K562 (cell line): ENCODE results near the gene ITPR1. TPM values are rescaled to one million over a fixed set of nuclear protein-coding genes. Genes with fewer than 3 reads are reported as not detected.
A peak's percentile ranks its signal among the peaks of the same experiment; 100 is the strongest.

ENCODE experiments used
- BHLHE40 ChIP-seq: IDR thresholded peaks from 2 replicates; pipeline ENCODE4 v1.6.1; 2011; ENCODE audit warnings: low read length, improper control_type of control experiment
- BRD9 ChIP-seq: fragments of 450-650 bp; IDR thresholded peaks from 2 replicates; pipeline ENCODE4 v1.6.1; 2018; ENCODE audit warnings: low read depth; ENCODE audit not compliant: partially characterized antibody
- CAMTA2 ChIP-seq: fragments of 250-450 bp; sonication (Bioruptor Pico); conservative IDR thresholded peaks from 2 replicates; pipeline ENCODE4 v1.5.1; 2022
- CBFA2T3 ChIP-seq: fragments of 450-650 bp; IDR thresholded peaks from 2 replicates; pipeline ENCODE4 v1.6.1; 2017
- CBFB ChIP-seq: sonication (generic); formaldehyde crosslinking; IDR thresholded peaks from 2 replicates; pipeline ENCODE4 v1.4.0; 2020; ENCODE audit warnings: mild to moderate bottlenecking, missing genetic modification reagents
- CHD2 ChIP-seq: IDR thresholded peaks from 2 replicates; pipeline ENCODE4 v1.6.1; 2011; ENCODE audit warnings: low read depth, low read length
- ELF4 ChIP-seq: fragments of 450-650 bp; formaldehyde crosslinking; IDR thresholded peaks from 2 replicates; pipeline ENCODE4 v1.4.0; 2022; ENCODE audit warnings: missing genetic modification characterization
- HNRNPH1 ChIP-seq: fragments of 200-400 bp; formaldehyde crosslinking; optimal IDR thresholded peaks from 2 replicates; pipeline ENCODE3; 2017; ENCODE audit warnings: low read depth, mild to moderate bottlenecking, low read length, moderate library complexity
- ILF3 ChIP-seq: fragments of 450-650 bp; IDR thresholded peaks from 2 replicates; pipeline ENCODE4 v1.6.1; 2018; ENCODE audit warnings: antibody characterized with exemption, mild to moderate bottlenecking, moderate library complexity, borderline replicate concordance
- KAT7 ChIP-seq: sonication (generic); formaldehyde crosslinking; IDR thresholded peaks from 2 replicates; pipeline ENCODE4 v1.8.0; 2022; ENCODE audit warnings: missing genetic modification reagents, mild to moderate bottlenecking, borderline replicate concordance
- KDM2B ChIP-seq: fragments of 250-450 bp; sonication (Bioruptor Pico); IDR thresholded peaks from 2 replicates; pipeline ENCODE4 v1.8.0; 2021; ENCODE audit warnings: mild to moderate bottlenecking, moderate library complexity
- MEIS2 ChIP-seq: fragments of 450-650 bp; IDR thresholded peaks from 2 replicates; pipeline ENCODE4 v1.6.1; 2014; ENCODE audit warnings: mild to moderate bottlenecking; ENCODE audit not compliant: partially characterized antibody
- NFXL1 ChIP-seq: fragments of 450-650 bp; formaldehyde crosslinking; IDR thresholded peaks from 2 replicates; pipeline ENCODE4 v1.4.0; 2021; ENCODE audit warnings: mild to moderate bottlenecking
- NR2C1 ChIP-seq, 2 experiments: fragments of 450-650 bp; IDR thresholded peaks; 2 replicates each; pipeline ENCODE4 v1.6.1; 2017; ENCODE audit warnings: mild to moderate bottlenecking in 2 of 2, antibody characterized with exemption in 1 of 2, inconsistent platforms in 1 of 2, missing compliant biosample characterization in 1 of 2, missing genetic modification characterization in 1 of 2
- PBX2 ChIP-seq, 2 experiments: IDR thresholded peaks in 1 of 2; conservative IDR thresholded peaks in 1 of 2; 2 replicates each; pipeline ENCODE4 v1.6.1; 2016; ENCODE audit warnings: low read depth in 2 of 2, mild to moderate bottlenecking in 1 of 2, missing compliant biosample characterization in 1 of 2, missing genetic modification characterization in 1 of 2, moderate library complexity in 1 of 2
- POLR2B ChIP-seq: fragments of 450-650 bp; IDR thresholded peaks from 2 replicates; pipeline ENCODE4 v1.6.1; 2018; ENCODE audit warnings: low read depth; ENCODE audit not compliant: partially characterized antibody
- SMAD1 ChIP-seq: fragments of 150-350 bp; IDR thresholded peaks from 2 replicates; pipeline ENCODE4 v1.6.1; 2014; ENCODE audit warnings: low read length, low read depth; ENCODE audit not compliant: partially characterized antibody
- SMARCC2 ChIP-seq: fragments of 450-650 bp; IDR thresholded peaks from 2 replicates; pipeline ENCODE4 v1.6.1; 2017; ENCODE audit warnings: antibody characterized with exemption, moderate library complexity, mild to moderate bottlenecking, low read depth
- SMC3 ChIP-seq: conservative IDR thresholded peaks from 2 replicates; pipeline ENCODE4 v1.6.1; 2011; ENCODE audit warnings: low read depth, low read length, improper control_type of control experiment; ENCODE audit not compliant: insufficient read depth
- TAF7 ChIP-seq: fragments of 450-650 bp; IDR thresholded peaks from 2 replicates; pipeline ENCODE4 v1.6.1; 2016; ENCODE audit warnings: missing genetic modification characterization, missing compliant biosample characterization
- TAL1 ChIP-seq: fragments of 450-650 bp; IDR thresholded peaks from 2 replicates; pipeline ENCODE4 v1.6.1; 2016; ENCODE audit warnings: mild to moderate bottlenecking
- TARDBP ChIP-seq: fragments of 450-650 bp; IDR thresholded peaks from 2 replicates; pipeline ENCODE4 v1.6.1; 2016
- ZBTB43 ChIP-seq: sonication (generic); formaldehyde crosslinking; IDR thresholded peaks from 2 replicates; pipeline ENCODE4 v1.8.0; 2023; ENCODE audit warnings: mild to moderate bottlenecking, missing genetic modification reagents
- ZC3H11A ChIP-seq: IDR thresholded peaks from 2 replicates; pipeline ENCODE4 v1.6.1; 2012; ENCODE audit warnings: low read depth, low read length, improper control_type of control experiment
- ZKSCAN3 ChIP-seq: fragments of 250-450 bp; sonication (Bioruptor Pico); IDR thresholded peaks from 2 replicates; pipeline ENCODE4 v1.4.0; 2020
- ZNF197 ChIP-seq: fragments of 200-800 bp; sonication (Bioruptor generic); IDR thresholded peaks from 2 replicates; pipeline ENCODE4 v1.6.1; 2016; ENCODE audit warnings: low read depth, missing genetic modification characterization, missing compliant biosample characterization
- ZNF217 ChIP-seq: sonication (generic); formaldehyde crosslinking; IDR thresholded peaks from 2 replicates; pipeline ENCODE4 v1.8.0; 2022; ENCODE audit warnings: mild to moderate bottlenecking, missing genetic modification reagents
- ZNF778 ChIP-seq: fragments of 450-650 bp; formaldehyde crosslinking; IDR thresholded peaks from 2 replicates; pipeline ENCODE4 v1.4.0; 2020; ENCODE audit warnings: mild to moderate bottlenecking, moderate library complexity
- polyA plus RNA-seq, 8 experiments: library from polyadenylated mRNA; depleted of rRNA in 4 of 8; stranded (reverse) in 5 of 8; unstranded in 3 of 8; fragments of >200 nt; fragmentation: Nextera tagmentation in 2 of 8; fragmentation: Illumina TruSeq in 1 of 8; extraction: Ambion mirVana in 2 of 8; extraction: Trizol in 1 of 8; gene quantifications; 2 replicates each; pipeline versions ENCODE4 v1.2.1 to v1.2.3, GENCODE V29; 2011 to 2014; ENCODE audit warnings: inconsistent platforms in 1 of 8, missing spikeins in 1 of 8
- total RNA-seq, 7 experiments: library from RNA; depleted of rRNA in 6 of 7; stranded (reverse); fragments of >200 nt in 6 of 7; fragmentation: Illumina TruSeq in 2 of 7; extraction: Trizol in 2 of 7; gene quantifications; 2 replicates each; pipeline versions ENCODE4 v1.2.1 to v1.2.3, GENCODE V29; 2011 to 2021; ENCODE audit warnings: low replicate concordance in 1 of 7

Gene ITPR1
- total and polyA plus RNA-seq, 9 of the 15 experiments (the other 6 are each of a cell fraction or from before 2014, with no cell fraction given) = 22.4 to 40.0 (median 27.4) TPM

GRCh38 chr3:4466741-4467521, 26.2 kb upstream of the ITPR1 start, which contains the start of gene SUMF1 (continued):
- peak; percentile 59; the same call in 1 of the 2 replicates for TF ChIP-seq NR2C1 (IDR thresholded peaks at IDR 0.05)
- TF ChIP-seq NR2C1 (tag; IDR thresholded peaks at IDR 0.05) = peak; percentile 50
- TF ChIP-seq CHD2 = no peak
- no peak for TF ChIP-seq NFXL1 (CRISPR knock-in tag)
- TF ChIP-seq SMAD1 = no peak
- peak; percentile 93 for TF ChIP-seq BHLHE40
- TF ChIP-seq KDM2B (CRISPR knock-in tag) = no peak
- TF ChIP-seq TAL1 = no peak
- TF ChIP-seq PBX2 (CRISPR knock-in tag; IDR thresholded peaks at IDR 0.05; ENCODE audit: low read depth) = no peak
- TF ChIP-seq PBX2 (tag; conservative IDR thresholded peaks at IDR 0.05; ENCODE audit: low read depth) = no peak
- no peak for TF ChIP-seq SMARCC2
- no peak for TF ChIP-seq BRD9
- TF ChIP-seq CBFB (CRISPR knock-in tag) = no peak
- 0 out of 2 replicates have a peak, but pooled peaks have one; percentile 19 for TF ChIP-seq CAMTA2 (CRISPR knock-in tag)
- no peak for TF ChIP-seq ZC3H11A
- no peak for TF ChIP-seq MEIS2
- TF ChIP-seq CBFA2T3 = 0 out of 2 replicates have a peak, but pooled peaks have one; percentile 22
- TF ChIP-seq ZNF197 (CRISPR knock-in tag) = no peak
- peak; percentile 25; the same call in 1 of the 2 replicates for TF ChIP-seq ZBTB43
- TF ChIP-seq KAT7 (CRISPR knock-in tag) = peak; percentile 99
- TF ChIP-seq POLR2B = peak; percentile 62
- TF ChIP-seq TARDBP = no peak; the same call in 1 of the 2 replicates
- TF ChIP-seq ZNF778 (CRISPR knock-in tag) = no peak
- TF ChIP-seq ILF3 = no peak
- TF ChIP-seq ELF4 (CRISPR knock-in tag) = peak; percentile 14; the same call in 1 of the 2 replicates
- TF ChIP-seq HNRNPH1 = no peak
- no peak for TF ChIP-seq SMC3
- TF ChIP-seq ZNF217 (CRISPR knock-in tag) = no peak
- peak; percentile 91 for TF ChIP-seq TAF7 (tag)
- TF ChIP-seq ZKSCAN3 (CRISPR knock-in tag) = no peak
